HUES48 (cell line): ENCODE results near the gene PLS1.

Experiments
- H3K27ac ChIP-seq: one replicate; pipeline ENCODE4 v1.7.0; 2013; ENCODE audit warnings: low read depth, low read length, inconsistent platforms
- H3K27me3 ChIP-seq: 2 replicates; pipeline ENCODE4 v1.6.1; 2013; ENCODE audit warnings: mild to moderate bottlenecking, low read length; ENCODE audit not compliant: control insufficient read depth, insufficient read depth
- H3K36me3 ChIP-seq: 2 replicates; pipeline ENCODE4 v1.6.1; 2013; ENCODE audit warnings: low read length; ENCODE audit not compliant: control insufficient read depth, insufficient read depth
- H3K4me1 ChIP-seq: 2 replicates; pipeline ENCODE4 v1.6.1; 2013; ENCODE audit warnings: mild to moderate bottlenecking, low read length; ENCODE audit not compliant: control insufficient read depth, insufficient read depth
- H3K4me3 ChIP-seq: 2 replicates; pipeline ENCODE4 v1.5.1; 2013; ENCODE audit warnings: mild to moderate bottlenecking, low read depth, low read length
- H3K9ac ChIP-seq: 2 replicates; pipeline ENCODE4 v1.6.1; 2013; ENCODE audit warnings: mild to moderate bottlenecking, low read depth, low read length, moderate library complexity
- H3K9me3 ChIP-seq: 2 replicates; pipeline ENCODE4 v1.6.1; 2013; ENCODE audit warnings: low read length; ENCODE audit not compliant: control insufficient read depth, insufficient read depth

PLS1 gene

GRCh38 chr3:142615171-142615570 is 19.0 kb downstream of the PLS1 start:
- Histone ChIP-seq H3K9ac (no peak overlapping the region), H3K4me3 (no peak overlapping the region), H3K4me1 (0 out of 2 replicates have a peak, but pooled peaks cover 4% of the 10 kb centered on the region), H3K27ac (no peak overlapping the region), H3K27me3 (no peaks in the 10 kb centered on the region), H3K36me3 (no peaks in the 10 kb centered on the region), H3K9me3 (no peaks in the 10 kb centered on the region)

GRCh38 chr3:142618917-142619461 is 22.8 kb downstream of the PLS1 start:
- Histone ChIP-seq H3K27ac (no peak overlapping the region), H3K9me3 (no peaks in the 10 kb centered on the region), H3K9ac (no peak overlapping the region), H3K27me3 (no peaks in the 10 kb centered on the region), H3K4me1 (peaks cover 12% of the 10 kb centered on the region), H3K4me3 (no peak overlapping the region), H3K36me3 (no peaks in the 10 kb centered on the region)

- no peak overlapping the region for H3K27ac ChIP-seq
- H3K4me1 ChIP-seq: peaks cover 12% of the 10 kb centered on the region
- H3K9ac ChIP-seq: no peak overlapping the region
- no peaks in the 10 kb centered on the region for H3K27me3 ChIP-seq
- no peaks in the 10 kb centered on the region for H3K9me3 ChIP-seq
- H3K36me3 ChIP-seq: no peaks in the 10 kb centered on the region
- H3K4me3 ChIP-seq: no peak overlapping the region
Measured at GRCh38 chr3:142622405-142622804, 26.2 kb downstream of the PLS1 start.

- H3K27me3 ChIP-seq: no peaks in the 10 kb centered on the region
- H3K9me3 ChIP-seq: no peaks in the 10 kb centered on the region
- no peaks in the 10 kb centered on the region for H3K36me3 ChIP-seq
- no peak overlapping the region for H3K27ac ChIP-seq
- no peak overlapping the region for H3K9ac ChIP-seq
- H3K4me3 ChIP-seq: no peak overlapping the region
- peaks cover 12% of the 10 kb centered on the region for H3K4me1 ChIP-seq
Measured at GRCh38 chr3:142623194-142623593, 27.0 kb downstream of the PLS1 start.

GRCh38 chr3:142624341-142625152 is 28.4 kb downstream of the PLS1 start:
- no peaks in the 10 kb centered on the region for H3K9me3 ChIP-seq
- peaks cover 8% of the 10 kb centered on the region for H3K4me1 ChIP-seq
- no peak overlapping the region for H3K4me3 ChIP-seq
- H3K27me3 ChIP-seq: no peaks in the 10 kb centered on the region
- H3K27ac ChIP-seq: no peak overlapping the region
- no peak overlapping the region for H3K9ac ChIP-seq
- H3K36me3 ChIP-seq: no peaks in the 10 kb centered on the region

GRCh38 chr3:142625153-142625440 is 28.9 kb downstream of the PLS1 start:
- H3K4me1 ChIP-seq: peaks cover 8% of the 10 kb centered on the region
- no peaks in the 10 kb centered on the region for H3K36me3 ChIP-seq
- no peak overlapping the region for H3K27ac ChIP-seq
- H3K9ac ChIP-seq: no peak overlapping the region
- no peaks in the 10 kb centered on the region for H3K9me3 ChIP-seq
- no peak overlapping the region for H3K4me3 ChIP-seq
- H3K27me3 ChIP-seq: no peaks in the 10 kb centered on the region

GRCh38 chr3:142626971-142627370 is 30.8 kb downstream of the PLS1 start:
- Histone ChIP-seq H3K27me3 (no peaks in the 10 kb centered on the region), H3K9me3 (no peaks in the 10 kb centered on the region), H3K27ac (no peak overlapping the region), H3K4me1 (peaks cover 8% of the 10 kb centered on the region), H3K36me3 (no peaks in the 10 kb centered on the region), H3K4me3 (no peak overlapping the region), H3K9ac (no peak overlapping the region)

GRCh38 chr3:142628801-142629200 is 32.6 kb downstream of the PLS1 start:
- Histone ChIP-seq H3K9me3 (no peaks in the 10 kb centered on the region), H3K4me3 (no peak overlapping the region), H3K27ac (no peak overlapping the region), H3K36me3 (no peaks in the 10 kb centered on the region), H3K27me3 (no peaks in the 10 kb centered on the region), H3K4me1 (peaks cover under 1% of the 10 kb centered on the region; the same call in 1 of the 2 replicates), H3K9ac (no peak overlapping the region)

GRCh38 chr3:142633073-142633472 is 36.9 kb downstream of the PLS1 start:
- no peaks in the 10 kb centered on the region for H3K4me1 ChIP-seq
- no peak overlapping the region for H3K27ac ChIP-seq
- H3K9ac ChIP-seq: no peak overlapping the region
- H3K36me3 ChIP-seq: no peaks in the 10 kb centered on the region
- H3K9me3 ChIP-seq: no peaks in the 10 kb centered on the region
- no peaks in the 10 kb centered on the region for H3K27me3 ChIP-seq
- no peak overlapping the region for H3K4me3 ChIP-seq

GRCh38 chr3:142636050-142636449 is 39.9 kb downstream of the PLS1 start:
- no peak overlapping the region for H3K27ac ChIP-seq
- H3K36me3 ChIP-seq: no peaks in the 10 kb centered on the region
- no peaks in the 10 kb centered on the region for H3K4me1 ChIP-seq
- H3K9ac ChIP-seq: no peak overlapping the region
- H3K27me3 ChIP-seq: no peaks in the 10 kb centered on the region
- no peaks in the 10 kb centered on the region for H3K9me3 ChIP-seq
- no peak overlapping the region for H3K4me3 ChIP-seq

- no peak overlapping the region for H3K9ac ChIP-seq
- no peaks in the 10 kb centered on the region for H3K9me3 ChIP-seq
- H3K27ac ChIP-seq: no peak overlapping the region
- H3K36me3 ChIP-seq: no peaks in the 10 kb centered on the region
- H3K4me3 ChIP-seq: no peak overlapping the region
- no peaks in the 10 kb centered on the region; the same call in 1 of the 2 replicates for H3K4me1 ChIP-seq
- no peaks in the 10 kb centered on the region for H3K27me3 ChIP-seq
Measured at GRCh38 chr3:142636664-142637063, 40.5 kb downstream of the PLS1 start.
